ENCODE results near the gene SOX15.

- no peak for TF ChIP-seq KLF13 (CRISPR knock-in tag; IDR thresholded peaks at IDR 0.05)
- no peak for TF ChIP-seq BHLHE40 (IDR thresholded peaks at IDR 0.05; ENCODE audit: low read length)
- no peak for TF ChIP-seq DNMT3B (CRISPR knock-in tag; conservative IDR thresholded peaks at IDR 0.05)
- TF ChIP-seq MAZ (IDR thresholded peaks at IDR 0.05; ENCODE audit: borderline replicate concordance, low read depth, low read length), result no peak
- TF ChIP-seq MAZ (CRISPR knock-in tag; IDR thresholded peaks at IDR 0.05; ENCODE audit: low read depth), result no peak
- TF ChIP-seq FOXA1 (IDR thresholded peaks at IDR 0.05), result no peak
- no peak for TF ChIP-seq FOXA1 (CRISPR knock-in tag; IDR thresholded peaks at IDR 0.05)
- TF ChIP-seq, protein P1, sequence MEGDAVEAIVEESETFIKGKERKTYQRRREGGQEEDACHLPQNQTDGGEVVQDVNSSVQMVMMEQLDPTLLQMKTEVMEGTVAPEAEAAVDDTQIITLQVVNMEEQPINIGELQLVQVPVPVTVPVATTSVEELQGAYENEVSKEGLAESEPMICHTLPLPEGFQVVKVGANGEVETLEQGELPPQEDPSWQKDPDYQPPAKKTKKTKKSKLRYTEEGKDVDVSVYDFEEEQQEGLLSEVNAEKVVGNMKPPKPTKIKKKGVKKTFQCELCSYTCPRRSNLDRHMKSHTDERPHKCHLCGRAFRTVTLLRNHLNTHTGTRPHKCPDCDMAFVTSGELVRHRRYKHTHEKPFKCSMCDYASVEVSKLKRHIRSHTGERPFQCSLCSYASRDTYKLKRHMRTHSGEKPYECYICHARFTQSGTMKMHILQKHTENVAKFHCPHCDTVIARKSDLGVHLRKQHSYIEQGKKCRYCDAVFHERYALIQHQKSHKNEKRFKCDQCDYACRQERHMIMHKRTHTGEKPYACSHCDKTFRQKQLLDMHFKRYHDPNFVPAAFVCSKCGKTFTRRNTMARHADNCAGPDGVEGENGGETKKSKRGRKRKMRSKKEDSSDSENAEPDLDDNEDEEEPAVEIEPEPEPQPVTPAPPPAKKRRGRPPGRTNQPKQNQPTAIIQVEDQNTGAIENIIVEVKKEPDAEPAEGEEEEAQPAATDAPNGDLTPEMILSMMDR (CRISPR knock-in tag; IDR thresholded peaks at IDR 0.05), result no peak
- no peak for TF ChIP-seq MNT (IDR thresholded peaks at IDR 0.05)
- TF ChIP-seq, protein P2, sequence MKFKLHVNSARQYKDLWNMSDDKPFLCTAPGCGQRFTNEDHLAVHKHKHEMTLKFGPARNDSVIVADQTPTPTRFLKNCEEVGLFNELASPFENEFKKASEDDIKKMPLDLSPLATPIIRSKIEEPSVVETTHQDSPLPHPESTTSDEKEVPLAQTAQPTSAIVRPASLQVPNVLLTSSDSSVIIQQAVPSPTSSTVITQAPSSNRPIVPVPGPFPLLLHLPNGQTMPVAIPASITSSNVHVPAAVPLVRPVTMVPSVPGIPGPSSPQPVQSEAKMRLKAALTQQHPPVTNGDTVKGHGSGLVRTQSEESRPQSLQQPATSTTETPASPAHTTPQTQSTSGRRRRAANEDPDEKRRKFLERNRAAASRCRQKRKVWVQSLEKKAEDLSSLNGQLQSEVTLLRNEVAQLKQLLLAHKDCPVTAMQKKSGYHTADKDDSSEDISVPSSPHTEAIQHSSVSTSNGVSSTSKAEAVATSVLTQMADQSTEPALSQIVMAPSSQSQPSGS (CRISPR knock-in tag; IDR thresholded peaks at IDR 0.05), result no peak
- TF ChIP-seq POLR2A (IDR thresholded peaks at IDR 0.05; ENCODE audit: insufficient read depth in 1 of 2, low read depth in 2 of 2, low read length in 2 of 2), result peak in 1 of 2 experiments; percentile 2; a peak in 1 of 4 replicates
- TF ChIP-seq TARDBP (CRISPR knock-in tag; IDR thresholded peaks at IDR 0.05), result no peak
- no peak for TF ChIP-seq ZBTB44 (CRISPR knock-in tag; IDR thresholded peaks at IDR 0.05)
- TF ChIP-seq EZH2 (conservative IDR thresholded peaks at IDR 0.05; ENCODE audit: low read depth, low read length), result no peak
- TF ChIP-seq ZNF274 (CRISPR knock-in tag; IDR thresholded peaks at IDR 0.05), result no peak
- no peak for TF ChIP-seq TCF7L2 (IDR thresholded peaks at IDR 0.05; ENCODE audit: low read depth, low read length)
Observed at GRCh38 chr17:7615265-7615747, 25.4 kb upstream of the SOX15 start.

Data from HepG2 (cell line).